Body of pancreas (tissue), 4 donors: Measurements from ENCODE around the gene YWHAG. TPM values are rescaled to one million over a fixed set of nuclear protein-coding genes. Genes with fewer than 3 reads are reported as not detected.
A peak's percentile ranks its signal among the peaks of the same experiment; 100 is the strongest.
"Not testable (repeated sequence)": the region's sequence is repeated elsewhere in the genome, so short reads cannot be mapped to it uniquely, and the experiment has no call there.

Experiments used
- ATAC-seq: fragments of 150-250 bp; one replicate; pipeline ENCODE4 v1.9.1; 2016
- DNase-seq, 4 donors: peaks; one replicate each; pipeline ENCODE4 v3.0.0-alpha.2; 2019
- H3K27ac ChIP-seq, 4 donors: fragments of 200-600 bp; sonication (generic); 1 replicate in 3 of 4; 2 replicates in 1 of 4; pipeline versions ENCODE4 v1.5.1 to v1.6.1; 2016 to 2019; ENCODE audit warnings: mild to moderate bottlenecking in 1 of 4, mixed read lengths in 1 of 4, moderate library complexity in 1 of 4
- H3K27me3 ChIP-seq, 2 donors: fragments of 200-600 bp; sonication (generic); one replicate each; pipeline ENCODE4 v1.6.0; 2016; ENCODE audit warnings: mild to moderate bottlenecking in 1 of 2
- H3K36me3 ChIP-seq, 2 donors: fragments of 200-600 bp; sonication (generic); replicated peaks in 1 of 2; 2 replicates each; pipeline ENCODE4 v1.5.1; 2016; ENCODE audit warnings: low read depth in 2 of 2; ENCODE audit not compliant: insufficient read depth in 1 of 2
- H3K4me1 ChIP-seq: fragments of 200-600 bp; sonication (generic); one replicate; pipeline ENCODE4 v1.6.0; 2016
- H3K4me3 ChIP-seq, 2 donors: fragments of 200-600 bp; sonication (generic); 1 replicate in 1 of 2; 2 replicates in 1 of 2; pipeline ENCODE4 v1.5.1; 2016 to 2019
- H3K9me3 ChIP-seq, 3 donors: fragments of 200-600 bp; sonication (generic); 1 replicate in 2 of 3; 2 replicates in 1 of 3; pipeline ENCODE4 v1.5.1; 2016
- CTCF ChIP-seq, 7 experiments: fragments of 450-650 bp in 4 of 7; fragments of 200-600 bp in 3 of 7; sonication (generic) in 3 of 7; IDR thresholded peaks; one replicate each; pipeline ENCODE4 v1.5.1; 2016 to 2019; ENCODE audit warnings: antibody characterized with exemption in 7 of 7
- POLR2A ChIP-seq, 3 donors: fragments of 450-650 bp; IDR thresholded peaks; one replicate each; pipeline ENCODE4 v1.6.1; 2016; ENCODE audit warnings: antibody characterized with exemption in 3 of 3, mild to moderate bottlenecking in 2 of 3
- WGBS, 2 donors: methylation state at CpG; one replicate each; pipeline ENCODE4 v1.1.5; 2017; 5-methylcytosine and 5-hydroxymethylcytosine counted together
- intact Hi-C: fragments of 100-400 bp; cut with DNase I; formaldehyde crosslinking; loops from one replicate; pipeline ENCODE4 v1.15.1; 2023
- total RNA-seq, 2 donors: library from RNA; depleted of rRNA; stranded (reverse); fragments of >200 nt; gene quantifications; one replicate each; pipeline ENCODE4 v1.1.0, GENCODE V29; 2016

Gene YWHAG
- total RNA-seq, 2 donors from 2014 or later, result 24.1 to 60.0 TPM

GRCh38 chr7:76300166-76300731, 58.5 kb downstream of the YWHAG start:
- H3K27ac ChIP-seq, result peak overlapping the region; percentile 81 to 100 (median 98)

GRCh38 chr7:76296743-76297740, 61.7 kb downstream of the YWHAG start:
- peak; percentile 54 for ATAC-seq
- no peak overlapping the region for H3K4me3 ChIP-seq
- WGBS, 2 donors, result 56 to 60% methylated on average over 19 to 22 of the region's 22 CpGs

More at GRCh38 chr7:76300166-76300731, 58.5 kb downstream of the YWHAG start:
- Histone ChIP-seq H3K4me3 (no peak overlapping the region), H3K27me3 (no peaks in the 10 kb centered on the region), H3K9me3 (no peaks in the 10 kb centered on the region), H3K4me1 (peaks cover 85% of the 10 kb centered on the region), H3K36me3 (no peaks in the 10 kb centered on the region)
- ATAC-seq (peak; percentile 41), DNase-seq (peak; percentile 87 to 93 (median 91))
- TF ChIP-seq CTCF (IDR thresholded peaks at IDR 0.05) (no peak), POLR2A (IDR thresholded peaks at IDR 0.05) (peak in 1 of 3 donors; percentile 7)
- intact Hi-C loops, result no loop called here
- 72 to 82% methylated on average over 7 of the region's 7 CpGs for WGBS, 2 donors

GRCh38 chr7:76294344-76295024, 64.3 kb downstream of the YWHAG start:
- Histone ChIP-seq H3K27ac (peak overlapping the region; percentile 97 to 99 (median 98)), H3K4me1 (peaks cover 84% of the 10 kb centered on the region), H3K4me3 (no peak overlapping the region), H3K27me3 (no peaks in the 10 kb centered on the region), H3K36me3 (no peaks in the 10 kb centered on the region), H3K9me3 (no peaks in the 10 kb centered on the region)
- DNase-seq, result peak; percentile 98 to 99 (median 98)
- TF ChIP-seq CTCF (IDR thresholded peaks at IDR 0.05) (peak in 3 of 7 experiments; percentile 16 to 17 (median 17)), POLR2A (IDR thresholded peaks at IDR 0.05) (peak in 2 of 3 donors; percentile 53 to 76)
- intact Hi-C loops, result no loop called here
- WGBS, 2 donors, result 10 to 19% methylated on average over 5 to 20 of the region's 20 CpGs
- peak; percentile 85 for ATAC-seq

More at GRCh38 chr7:76296743-76297740, 61.7 kb downstream of the YWHAG start:
- Histone ChIP-seq H3K27me3 (no peaks in the 10 kb centered on the region), H3K9me3 (no peaks in the 10 kb centered on the region), H3K4me1 (peaks cover 95% of the 10 kb centered on the region), H3K27ac (peak overlapping the region; percentile 82 to 99 (median 92)), H3K36me3 (no peaks in the 10 kb centered on the region)
- peak; percentile 83 to 93 (median 90) for DNase-seq
- intact Hi-C loops, result no loop called here
- TF ChIP-seq POLR2A (IDR thresholded peaks at IDR 0.05) (peak in 1 of 3 donors; percentile 31), CTCF (IDR thresholded peaks at IDR 0.05) (no peak)

- no peak overlapping the region for H3K4me3 ChIP-seq
- H3K27ac ChIP-seq, result peak overlapping the region; percentile 97 to 99 (median 98)
- H3K36me3 ChIP-seq, result no peaks in the 10 kb centered on the region
- no peak for ATAC-seq
- peaks cover 75% of the 10 kb centered on the region for H3K4me1 ChIP-seq
- intact Hi-C loops, result no loop called here
- 81 to 83% methylated on average over 8 of the region's 8 CpGs for WGBS, 2 donors
- no peaks in the 10 kb centered on the region for H3K27me3 ChIP-seq
- TF ChIP-seq POLR2A (IDR thresholded peaks at IDR 0.05) (no peak), CTCF (IDR thresholded peaks at IDR 0.05) (no peak)
- H3K9me3 ChIP-seq, result no peaks in the 10 kb centered on the region
- DNase-seq, result no peak
These were observed 65.3 kb downstream of the YWHAG start for GRCh38 chr7:76293407-76293901.

GRCh38 chr7:76292911-76293310, 65.9 kb downstream of the YWHAG start:
- H3K36me3 ChIP-seq, H3K27me3 ChIP-seq, H3K4me3 ChIP-seq, ATAC-seq, DNase-seq, H3K9me3 ChIP-seq, intact Hi-C loops: not testable (repeated sequence)
- Histone ChIP-seq H3K27ac (peak overlapping the region; percentile 97 to 99 (median 98)), H3K4me1 (peaks cover 70% of the 10 kb centered on the region)
- WGBS, 2 donors, result 64 to 69% methylated on average over 3 to 5 of the region's 5 CpGs
